ENCODE results near the gene PRDM16. TPM values are rescaled to one million over a fixed set of nuclear protein-coding genes. Genes with fewer than 3 reads are reported as not detected.

The PRDM16 gene
- total and polyA plus RNA-seq, 2 of the 4 experiments (the other 2 are of a cell fraction): 0.02 TPM; not detected in 1

GRCh38 chr1:3175486-3175885 is 106.5 kb downstream of the PRDM16 start:
- Histone ChIP-seq H3K36me3 (ENCODE audit: control insufficient read depth, insufficient read depth, low read length) (no peaks in the 10 kb centered on the region), H3K9ac (ENCODE audit: low read depth, low read length) (no peak overlapping the region), H3K9me1 (ENCODE audit: insufficient read depth, low read length) (no peaks in the 10 kb centered on the region), H2AK9ac (replicated peaks; ENCODE audit: low read depth, low read length, poor library complexity) (no peak overlapping the region), H3K56ac (ENCODE audit: extremely low read depth, insufficient read depth, low read length) (no peak overlapping the region), H2BK20ac (ENCODE audit: low read depth, low read length) (no peak overlapping the region), H2BK120ac (ENCODE audit: low read depth, low read length) (no peak overlapping the region), H3K18ac (ENCODE audit: low read depth, low read length) (no peak overlapping the region), H2AFZ (replicated peaks; ENCODE audit: low read length, poor library complexity) (no peak overlapping the region), H4K5ac (ENCODE audit: low read depth, low read length) (no peak overlapping the region), H3K27me3 (ENCODE audit: control insufficient read depth, insufficient read depth, low read length) (no peaks in the 10 kb centered on the region), H3K14ac (replicated peaks; ENCODE audit: low read depth, low read length) (no peak overlapping the region), H4K91ac (ENCODE audit: insufficient read depth, low read depth, low read length) (no peak overlapping the region), H3K4ac (ENCODE audit: low read depth, low read length) (no peak overlapping the region), H4K20me1 (ENCODE audit: insufficient read depth, low read length) (no peaks in the 10 kb centered on the region), H2AK5ac (ENCODE audit: low read depth, low read length) (no peak overlapping the region), H4K8ac (ENCODE audit: low read depth in 2 of 2, low read length in 2 of 2) (no peak overlapping the region), H3K79me1 (ENCODE audit: low read depth in 1 of 2, low read length in 2 of 2) (no peaks in the 10 kb centered on the region), H3K4me3 (ENCODE audit: insufficient read depth, low read depth, low read length) (no peak overlapping the region), H3K9me3 (ENCODE audit: control insufficient read depth, insufficient read depth, low read length) (peaks cover 42% of the 10 kb centered on the region), H3K27ac (ENCODE audit: insufficient read depth, low read length) (no peak overlapping the region), H3K4me1 (ENCODE audit: control insufficient read depth, insufficient read depth, low read length) (peaks cover 4% of the 10 kb centered on the region; the same call in 1 of the 2 replicates), H3K23ac (ENCODE audit: low read depth, low read length) (no peak overlapping the region), H2BK5ac (ENCODE audit: low read depth, low read length, poor library complexity, severe bottlenecking) (no peak overlapping the region), H3K4me2 (ENCODE audit: low read depth, low read length) (no peak overlapping the region), H2BK15ac (ENCODE audit: low read depth, low read length) (no peak overlapping the region)
- no peak for DNase-seq
- intact Hi-C loops (cut with micrococcal nuclease): no loop called here
- TF ChIP-seq ELK1 (IDR thresholded peaks at IDR 0.05; ENCODE audit: borderline replicate concordance, low read depth, low read length): no peak
- no peak for TF ChIP-seq BHLHE40 (IDR thresholded peaks at IDR 0.05; ENCODE audit: low read depth, low read length)
- TF ChIP-seq MXI1 (IDR thresholded peaks at IDR 0.05; ENCODE audit: borderline replicate concordance, low read depth, low read length): no peak
- no peak for TF ChIP-seq POLR2A (IDR thresholded peaks at IDR 0.05; ENCODE audit: low read depth, low read length)
- no peak for TF ChIP-seq MAZ (IDR thresholded peaks at IDR 0.05; ENCODE audit: borderline replicate concordance, low read depth, low read length)
- no peak for TF ChIP-seq RFX5 (IDR thresholded peaks at IDR 0.05; ENCODE audit: low read depth, low read length)
- TF ChIP-seq CEBPB (IDR thresholded peaks at IDR 0.05; ENCODE audit: low read depth, low read length): no peak
- no peak for TF ChIP-seq FOS (IDR thresholded peaks at IDR 0.05; ENCODE audit: low read depth, low read length)
- TF ChIP-seq SMC3 (IDR thresholded peaks at IDR 0.05; ENCODE audit: low read depth, low read length): no peak
- no peak for TF ChIP-seq CHD1 (IDR thresholded peaks at IDR 0.05; ENCODE audit: low read depth, low read length)
- no peak for TF ChIP-seq CTCF (conservative IDR thresholded peaks at IDR 0.05; ENCODE audit: low read depth, low read length)
- no peak for TF ChIP-seq USF2 (IDR thresholded peaks at IDR 0.05; ENCODE audit: low read depth, low read length)
- no peak for TF ChIP-seq MAFK (IDR thresholded peaks at IDR 0.05; ENCODE audit: low read depth, low read length)
- no peak for TF ChIP-seq NFE2L2 (IDR thresholded peaks at IDR 0.05; ENCODE audit: low read depth, low read length)
- no peak for TF ChIP-seq RCOR1 (IDR thresholded peaks at IDR 0.05; ENCODE audit: insufficient replicate concordance, low read length)
- no peak for TF ChIP-seq RAD21 (IDR thresholded peaks at IDR 0.05; ENCODE audit: low read length)
- BruUV-seq (replicated peaks): no TSS peak
- dilution Hi-C loops (cut with HindIII; ENCODE audit: low sequenced_read_pairs, unreplicated experiment): no loop called here
- in situ Hi-C loops (cut with MboI; ENCODE audit: low sequenced_read_pairs): loop anchor here (10.0 kb wide), 1 partner anchor 59 kb away; no protein-coding TSS in a partner anchor
- ATAC-seq (ENCODE audit: low read depth): no peak
- POLR2A ChIA-PET (ENCODE audit: unreplicated experiment): no interaction called here
- CTCF ChIA-PET: no interaction called here
- 50% methylated on average over 3 of the region's 8 CpGs; no CpG with 5 or more reads in 1 of the 2 experiments for WGBS, 2 experiments (ENCODE audit: extremely low coverage in 2 of 2, insufficient read length in 1 of 2)
